ENCODE data around the gene TH.

Gene TH

DNA sequence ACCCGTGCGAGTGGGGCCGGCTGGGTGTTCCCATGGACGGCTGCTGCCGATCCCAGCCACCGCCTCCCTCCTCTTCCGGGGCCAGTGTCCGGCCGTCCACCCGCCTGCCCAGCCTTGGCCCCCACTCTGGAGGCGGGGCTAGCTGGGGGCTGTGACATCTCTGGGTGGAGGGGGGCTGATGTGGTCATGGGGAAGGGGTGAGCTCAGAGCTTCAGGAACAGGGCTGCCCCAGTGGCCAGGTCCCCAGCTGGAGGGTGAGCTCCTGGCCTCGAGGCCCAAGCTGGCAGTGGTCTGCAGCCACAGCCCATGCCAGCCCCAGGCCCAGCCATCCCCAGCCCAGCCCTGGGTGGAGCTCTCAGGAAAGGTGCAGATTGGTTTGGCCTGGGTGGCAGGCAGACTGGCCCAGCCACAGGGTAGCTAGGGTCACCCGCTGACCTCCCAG lies 13.3 kb downstream of the TH start:
- DNase-seq, result no peak

DNA sequence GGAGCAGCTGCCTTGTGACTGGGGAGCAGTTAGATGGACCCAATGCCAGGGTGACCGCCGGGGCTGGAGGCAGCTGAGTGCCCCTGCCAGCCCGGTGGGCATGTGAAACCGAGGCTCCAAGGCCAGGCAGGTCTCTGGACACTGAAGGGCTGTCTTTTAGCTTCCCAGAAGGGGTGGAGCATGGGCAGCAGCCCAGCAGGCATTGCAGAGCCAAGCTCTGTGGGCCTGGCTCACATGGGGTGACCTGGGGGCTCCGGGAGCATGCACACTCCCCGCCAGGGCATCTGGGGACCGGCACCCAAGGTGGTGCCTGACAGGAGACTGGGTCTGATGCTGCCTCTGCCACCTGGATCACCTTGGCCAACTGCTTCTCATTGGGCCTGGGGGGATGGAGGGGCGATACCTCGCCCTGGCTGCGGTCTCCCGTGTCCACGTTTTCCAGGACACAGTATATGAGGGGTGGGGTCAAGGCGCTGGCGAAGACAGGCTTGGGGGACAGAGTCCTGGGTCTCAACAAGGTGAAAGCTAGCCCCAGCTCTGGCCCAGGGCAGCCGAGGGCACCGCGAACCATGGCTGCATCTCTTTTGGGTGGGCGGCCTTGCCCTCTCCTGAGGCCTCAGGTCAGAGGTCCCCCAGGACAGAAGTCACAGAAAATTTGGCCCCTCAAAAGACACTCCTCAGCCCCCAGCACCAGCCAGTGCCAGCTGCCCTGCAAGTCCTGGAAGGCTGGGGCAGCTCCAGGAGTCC lies 14.1 kb downstream of the TH start:
- DNase-seq, result no peak

DNA sequence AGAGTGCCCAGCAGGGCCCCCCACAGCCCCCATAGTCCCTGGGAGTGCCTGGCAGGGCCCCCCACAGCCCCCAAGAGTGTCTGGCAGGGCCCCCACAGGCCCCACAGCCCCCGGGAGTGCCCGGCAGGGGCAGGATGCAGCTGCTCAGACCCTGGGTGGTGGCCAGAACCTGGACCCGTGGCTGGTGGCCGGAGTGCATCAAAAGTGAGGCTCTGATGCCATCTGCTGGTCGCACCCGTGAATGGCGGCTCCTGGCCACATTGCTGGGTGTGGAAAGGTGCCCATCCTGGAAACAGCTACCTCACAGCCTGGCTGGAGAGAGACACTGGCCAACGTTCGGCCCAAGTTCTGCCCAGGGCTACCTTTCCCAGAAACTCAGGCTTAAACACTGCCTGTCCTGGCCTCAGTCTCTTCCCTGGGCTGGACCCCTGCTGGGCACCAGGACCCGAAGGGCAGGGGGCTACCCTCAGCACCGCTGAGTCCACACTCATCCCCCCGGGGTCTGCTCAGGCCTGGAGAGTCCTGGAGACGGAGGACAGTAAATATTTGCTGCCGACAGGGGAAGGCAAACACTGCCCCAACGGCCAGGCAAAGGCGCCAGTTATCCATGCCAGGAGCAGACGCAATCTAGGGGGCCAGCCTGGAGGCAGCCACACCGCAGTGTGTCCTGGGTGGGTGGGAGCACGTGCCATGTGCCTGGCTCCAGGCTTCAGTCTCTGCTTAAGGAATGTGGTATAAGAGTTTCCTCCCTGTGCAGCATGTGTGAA lies 15.0 kb downstream of the TH start:
- DNase-seq, result peak; percentile 10

DNA sequence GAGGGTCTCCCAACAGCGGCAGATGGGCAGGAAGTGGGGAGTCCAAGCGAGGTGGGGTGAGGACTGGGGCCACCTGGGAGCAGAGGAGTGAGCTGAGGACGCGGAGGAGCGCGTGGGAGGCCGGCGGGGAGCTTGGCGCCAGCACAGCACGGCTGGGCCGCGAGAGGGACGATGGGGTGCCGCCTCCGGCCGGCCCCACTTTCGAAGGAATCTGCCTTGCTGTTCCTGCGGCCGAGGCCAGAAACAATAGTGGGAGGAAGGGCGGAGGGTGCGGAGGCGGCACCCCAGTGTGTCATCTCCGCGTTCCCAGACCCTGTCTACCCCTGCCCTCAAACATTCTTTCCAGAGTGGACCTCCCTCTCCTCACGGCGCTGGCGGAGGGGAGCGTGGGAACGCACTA lies 16.1 kb downstream of the TH start:
- DNase-seq, result no peak

DNA sequence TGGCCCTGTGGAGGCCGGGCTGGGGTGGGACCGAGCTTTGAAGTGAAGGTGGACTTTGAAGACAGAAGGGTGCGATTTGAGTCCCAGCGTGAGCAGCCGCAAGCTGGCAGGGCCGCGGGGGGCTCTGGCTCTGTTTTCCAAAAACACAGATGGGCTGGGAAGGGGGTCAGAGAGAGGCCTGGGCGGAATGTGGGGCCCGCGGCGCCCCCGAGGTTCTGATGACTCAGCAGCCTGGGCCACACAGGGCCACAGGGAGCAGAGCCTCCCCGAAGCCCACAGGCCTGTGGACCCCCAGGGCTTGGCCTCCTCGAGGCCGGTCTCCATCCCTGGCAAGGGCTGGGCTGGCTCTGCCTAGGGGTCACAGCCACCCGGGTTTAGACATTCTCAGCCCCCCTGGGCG lies 16.7 kb downstream of the TH start:
- DNase-seq, result no peak

DNA sequence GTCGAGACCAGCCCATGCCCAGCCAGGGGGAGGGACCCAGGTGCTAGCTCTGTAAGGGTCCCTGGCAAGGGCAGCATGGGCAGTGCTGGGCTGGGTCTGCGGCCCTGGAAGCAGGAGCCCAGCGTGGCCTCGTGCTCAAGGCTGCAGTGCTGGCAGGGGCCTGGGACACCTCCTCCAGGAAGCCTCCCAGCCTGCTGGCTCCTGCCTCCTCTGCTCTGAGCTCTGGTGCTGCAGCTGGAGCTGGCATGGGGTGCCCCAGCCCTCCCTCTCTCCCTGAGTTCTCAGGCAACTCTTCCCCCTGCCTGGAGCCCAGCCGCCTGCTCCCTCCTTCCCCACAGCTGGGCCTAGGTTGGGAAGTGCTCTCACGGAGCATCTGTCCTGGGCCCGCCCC lies 17.4 kb downstream of the TH start:
- no peak for DNase-seq

DNA sequence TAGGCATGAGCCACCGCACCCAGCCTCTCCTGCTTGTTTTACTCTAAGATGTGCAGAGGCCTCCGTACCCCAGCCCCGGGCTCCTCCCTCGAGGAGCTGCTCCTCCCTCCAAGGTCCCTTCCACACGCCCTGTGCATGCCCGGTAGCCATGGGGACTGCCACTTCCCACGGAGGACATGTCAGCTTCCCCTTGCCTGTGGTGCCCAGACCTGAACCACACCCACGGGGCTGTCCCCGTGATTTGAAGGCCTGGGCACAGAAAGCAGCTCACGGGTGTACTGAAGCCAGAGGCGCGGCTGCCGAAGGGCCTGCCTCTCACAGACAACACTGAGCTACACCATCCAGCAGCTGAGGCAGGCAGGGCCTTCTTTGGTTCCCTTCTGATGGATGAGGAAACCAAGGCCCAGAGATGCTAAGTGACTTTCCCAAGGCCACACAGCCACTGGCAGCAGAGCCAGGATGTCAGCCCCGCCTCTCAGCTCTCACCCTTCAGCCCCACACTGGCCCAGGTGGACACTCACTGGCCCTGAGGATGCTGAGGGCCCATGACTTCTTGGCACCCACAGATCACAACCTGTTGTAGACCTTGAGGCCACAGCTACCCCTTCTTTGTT lies 17.9 kb downstream of the TH start:
- DNase-seq, result no peak

DNA sequence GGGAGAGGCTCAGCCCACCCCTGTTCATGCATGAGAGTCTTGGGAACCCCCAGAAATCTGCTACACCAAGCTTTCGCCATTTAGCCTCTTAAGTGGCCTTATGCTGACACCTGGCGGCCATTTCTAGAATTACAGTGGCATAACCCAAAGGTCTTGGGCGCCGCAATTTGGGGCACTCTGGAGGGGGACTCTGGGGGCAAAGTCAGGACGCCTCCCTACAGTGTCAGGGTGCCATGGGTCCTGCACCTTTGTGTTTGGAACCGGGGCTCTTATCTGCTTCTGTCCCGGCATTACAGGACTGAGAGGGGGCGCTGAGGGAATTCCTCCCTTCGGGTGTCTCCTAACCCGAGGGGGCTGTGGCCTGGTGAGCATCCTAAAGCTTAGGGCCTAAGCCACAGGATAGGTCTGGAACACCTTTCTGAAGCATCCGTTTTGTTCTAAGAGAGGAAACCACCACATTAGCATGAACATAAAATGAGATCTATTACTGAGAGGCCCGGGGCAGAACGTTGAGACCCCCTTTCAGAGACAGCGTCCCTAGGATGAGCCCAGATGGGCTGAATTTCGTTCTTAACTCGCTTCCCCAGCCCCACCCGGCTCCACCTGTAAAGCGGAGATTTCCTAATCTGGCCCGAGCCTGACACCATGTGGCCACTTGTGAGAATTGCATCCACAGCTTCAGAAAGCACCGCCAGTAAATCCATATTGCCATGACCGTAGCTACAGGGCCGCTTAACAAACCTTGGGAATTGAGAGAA lies 19.9 kb downstream of the TH start:
- peak; percentile 49 for DNase-seq

DNA sequence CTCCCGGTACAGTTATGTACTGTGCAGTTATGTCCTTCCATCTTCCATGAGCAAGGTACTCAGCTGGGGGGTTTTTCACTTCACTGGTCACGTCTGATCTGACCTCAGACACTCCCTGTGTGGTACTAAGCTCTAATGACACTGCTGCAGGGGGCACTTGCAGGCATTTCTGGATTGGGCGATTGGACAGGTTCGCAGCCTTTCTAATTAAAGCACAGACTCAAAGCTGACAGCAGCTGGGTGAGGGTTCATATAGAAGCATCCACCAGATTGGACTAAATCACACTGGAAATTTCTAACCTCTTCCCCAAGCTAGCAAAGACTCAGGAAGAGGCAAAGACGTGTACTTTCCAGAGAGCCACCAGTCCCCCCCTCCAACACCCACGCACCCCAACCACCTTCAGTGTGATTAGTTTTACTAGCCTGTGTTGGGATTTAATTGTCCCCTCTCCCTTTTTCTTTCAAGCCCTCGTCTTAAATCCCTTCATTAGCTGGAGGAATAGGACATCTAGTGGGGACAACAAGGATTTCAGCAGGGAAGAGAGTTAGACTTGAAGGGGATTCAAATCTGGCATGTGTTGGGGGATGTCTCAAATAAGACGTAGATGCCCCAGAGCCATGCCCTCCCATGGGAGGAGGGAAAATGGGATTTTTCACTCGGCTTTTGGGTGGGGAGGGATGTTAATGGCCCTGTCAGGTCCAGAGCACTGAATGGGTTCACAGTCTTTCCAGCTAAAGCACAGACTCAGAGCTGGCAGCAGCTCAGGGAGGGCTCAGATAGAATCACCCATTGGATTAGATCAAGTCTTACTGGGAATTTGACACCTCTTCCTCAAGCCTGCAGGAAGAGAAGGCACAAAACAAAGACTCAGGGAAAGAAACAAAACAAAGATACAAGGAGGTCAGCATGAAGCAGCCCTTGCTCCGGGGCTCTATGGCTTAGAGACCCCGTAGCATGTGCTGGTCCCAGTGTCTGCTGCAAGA lies 21.5 kb downstream of the TH start:
- no peak for DNase-seq

DNA sequence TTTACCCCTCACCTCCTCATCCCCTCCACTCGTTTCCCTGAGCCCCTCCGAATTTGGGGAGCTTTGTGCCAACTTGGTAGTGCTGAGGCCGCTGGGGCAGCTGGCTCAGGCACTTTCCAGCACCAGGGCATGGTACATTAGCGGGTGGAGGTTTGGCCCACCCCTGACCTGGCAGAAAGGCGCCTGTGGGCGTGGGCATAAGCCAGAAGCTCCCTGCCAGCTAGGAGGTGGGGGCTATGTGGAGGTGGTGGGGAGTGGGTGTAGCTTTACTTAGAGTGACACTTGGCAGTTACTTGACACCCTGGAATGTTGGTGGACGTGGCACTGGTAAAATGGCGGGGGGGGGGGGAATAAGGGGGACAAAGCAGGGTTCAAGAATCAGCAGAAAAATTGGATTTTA lies 22.2 kb downstream of the TH start:
- no peak for DNase-seq

DNA sequence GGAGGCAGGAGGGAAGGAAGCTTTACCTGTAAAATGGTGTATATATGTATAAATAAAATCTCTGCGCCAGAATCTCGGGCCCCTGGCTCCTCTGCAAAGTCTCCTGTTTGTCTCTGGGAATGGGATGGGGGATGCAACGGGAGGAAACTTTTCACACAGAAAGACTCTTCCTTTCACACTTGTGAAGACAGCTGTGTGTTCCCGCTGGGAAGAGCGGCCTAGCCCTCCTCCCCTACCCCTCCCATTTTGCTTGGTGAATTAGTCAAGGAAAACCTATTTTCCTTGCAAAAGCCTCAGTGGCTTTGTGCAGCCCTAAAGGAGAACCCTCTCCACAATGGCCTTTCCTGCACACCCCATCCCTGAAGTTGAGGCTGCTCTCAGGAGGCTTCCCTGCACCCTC lies 23.0 kb downstream of the TH start:
- no peak for DNase-seq

DNA sequence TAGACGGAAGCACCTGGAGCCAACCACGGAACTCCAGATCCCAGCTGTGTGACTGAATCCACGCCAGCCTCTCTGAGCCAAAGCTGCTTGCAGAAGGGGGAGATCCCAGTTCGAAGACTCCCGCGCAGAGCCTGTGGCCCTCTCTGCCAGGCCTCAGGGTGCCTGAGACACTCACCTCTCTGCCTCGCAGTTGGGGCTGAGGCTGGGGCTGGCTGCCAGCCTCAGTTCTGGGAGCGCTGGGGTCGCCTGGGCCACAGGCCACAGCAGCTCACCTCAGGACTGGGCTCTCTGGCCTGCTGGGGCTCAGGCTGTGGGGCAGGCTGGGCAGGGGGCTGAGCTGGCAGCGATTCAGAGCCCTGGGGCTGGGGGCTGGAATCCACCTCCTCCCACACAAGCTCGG lies 24.2 kb downstream of the TH start:
- no peak for DNase-seq

DNA sequence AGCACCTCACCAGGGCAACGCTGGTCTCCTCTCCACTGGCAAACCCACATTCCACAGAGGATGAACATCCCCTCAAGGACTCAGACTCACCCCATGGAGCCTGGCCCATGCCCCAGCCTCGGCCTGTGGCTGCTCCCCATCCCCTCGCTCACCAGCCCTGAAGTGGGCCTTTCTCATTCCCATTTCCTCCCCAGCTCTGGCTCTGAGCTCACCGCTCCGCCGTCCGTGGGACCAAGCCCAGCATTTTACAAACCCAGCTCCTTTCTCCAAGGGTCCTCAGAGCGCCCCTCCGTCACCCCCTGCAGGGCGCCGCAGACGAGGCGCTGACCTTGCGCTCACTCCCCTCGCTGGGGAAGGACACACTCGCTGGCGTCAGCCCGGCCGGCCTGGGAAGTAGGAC lies 25.6 kb downstream of the TH start:
- no peak for DNase-seq

DNA sequence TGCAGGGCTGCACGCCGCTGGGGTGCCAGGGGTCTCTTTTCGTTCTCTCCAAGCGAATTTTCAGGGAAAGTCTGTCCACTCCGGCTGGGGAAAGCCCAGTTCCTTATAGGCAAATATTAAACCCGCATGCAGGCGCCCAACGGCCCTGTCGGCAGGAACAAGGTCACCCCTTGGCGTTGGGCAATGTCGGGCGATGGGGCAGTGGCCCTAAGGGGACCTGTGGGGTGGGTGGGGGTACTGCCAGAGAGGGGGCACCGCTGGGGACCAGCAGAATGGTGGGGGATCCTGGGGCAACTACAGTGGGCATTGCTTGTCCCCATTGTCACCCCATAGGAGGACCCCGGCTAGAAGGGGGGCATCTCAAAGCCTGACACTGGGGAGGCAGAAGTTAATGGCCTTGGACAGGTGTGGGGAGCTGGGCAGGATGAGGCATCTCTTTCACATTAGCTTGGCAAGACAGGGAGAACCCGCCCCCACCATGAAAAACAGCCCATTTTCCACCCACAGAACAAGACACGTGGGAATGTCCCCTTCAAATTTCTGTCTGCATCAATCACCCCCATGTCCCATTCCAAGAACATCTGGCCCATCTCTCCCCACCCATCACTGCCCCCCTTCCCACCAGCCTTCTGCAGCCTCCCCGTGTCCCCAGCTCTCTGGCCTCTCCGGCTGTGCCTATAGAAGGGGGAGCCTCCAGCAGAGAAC lies 26.9 kb downstream of the TH start:
- DNase-seq, result no peak

DNA sequence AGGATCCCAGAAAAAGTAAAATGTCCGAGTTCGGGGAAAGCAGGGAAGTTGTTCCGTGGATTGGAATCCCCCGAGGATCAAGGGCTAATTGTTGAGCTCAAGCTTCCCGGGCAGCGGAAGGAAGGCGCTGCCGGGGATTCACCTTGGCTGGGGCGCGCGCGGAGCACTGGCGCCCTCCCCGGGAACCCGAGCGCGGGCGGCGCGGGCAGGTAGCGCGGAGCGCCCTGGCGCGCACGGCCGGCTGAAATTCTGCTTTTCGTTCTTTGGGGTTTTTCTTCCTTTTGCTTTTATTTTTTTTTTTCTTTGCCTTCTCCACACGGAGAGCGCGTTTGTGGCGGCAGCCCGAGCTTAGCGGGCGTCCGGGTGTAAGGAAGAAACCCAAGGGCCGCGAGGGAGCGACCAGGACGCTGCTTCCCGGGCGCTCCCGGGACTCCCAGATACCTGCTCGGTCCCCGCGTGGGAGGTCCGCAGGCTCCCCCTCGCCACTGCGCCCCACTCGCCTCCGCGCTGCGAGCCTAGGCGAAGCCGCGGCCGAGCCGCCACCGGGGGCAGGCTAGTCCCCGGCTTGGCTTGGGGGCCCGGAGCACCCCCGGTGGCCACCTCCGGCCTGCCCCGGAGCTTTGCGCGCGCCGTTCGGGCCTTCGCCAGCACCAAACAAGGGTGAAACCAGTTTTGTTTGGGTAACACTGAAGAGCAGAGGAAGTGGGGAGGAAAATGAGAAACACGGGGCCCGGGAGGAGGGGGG lies 27.6 kb downstream of the TH start:
- no peak for DNase-seq

DNA sequence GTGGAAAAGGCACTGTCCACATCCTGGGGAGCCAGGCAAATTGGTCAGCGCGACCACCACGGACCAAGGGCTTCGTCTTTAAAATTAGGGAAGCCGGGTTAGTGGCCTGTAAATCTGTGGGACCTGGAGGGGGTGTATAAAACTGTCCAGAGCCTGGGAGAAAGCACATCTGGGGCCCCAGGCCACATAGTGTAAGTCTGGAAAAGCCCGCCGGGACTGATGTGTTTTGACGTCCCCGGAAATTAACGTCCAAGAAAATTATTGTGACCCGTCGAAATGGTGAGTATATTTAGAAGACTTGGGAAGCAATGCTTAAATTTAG lies 28.2 kb downstream of the TH start:
- no peak for DNase-seq

DNA sequence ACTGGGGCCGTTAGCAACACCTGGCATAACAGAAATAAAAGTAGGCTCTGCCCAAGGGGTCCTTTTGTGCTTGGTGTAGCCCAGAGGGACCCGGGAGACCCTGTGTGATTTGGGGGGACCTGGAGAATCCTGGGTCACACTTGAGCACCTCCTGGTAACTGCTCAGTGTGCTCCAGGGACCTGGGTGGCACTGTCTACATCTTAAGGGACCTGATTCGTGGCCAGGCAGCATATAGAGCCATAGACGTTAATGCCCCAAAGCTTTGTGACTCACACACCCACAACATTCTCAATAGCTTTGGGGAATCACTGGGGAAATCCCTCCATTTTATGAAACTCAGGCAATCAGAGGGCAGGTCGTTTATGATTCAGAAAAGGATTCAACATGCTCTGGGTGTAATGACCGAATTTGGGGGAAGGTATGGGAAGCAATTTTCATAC lies 28.8 kb downstream of the TH start:
- DNase-seq, result no peak

DNA sequence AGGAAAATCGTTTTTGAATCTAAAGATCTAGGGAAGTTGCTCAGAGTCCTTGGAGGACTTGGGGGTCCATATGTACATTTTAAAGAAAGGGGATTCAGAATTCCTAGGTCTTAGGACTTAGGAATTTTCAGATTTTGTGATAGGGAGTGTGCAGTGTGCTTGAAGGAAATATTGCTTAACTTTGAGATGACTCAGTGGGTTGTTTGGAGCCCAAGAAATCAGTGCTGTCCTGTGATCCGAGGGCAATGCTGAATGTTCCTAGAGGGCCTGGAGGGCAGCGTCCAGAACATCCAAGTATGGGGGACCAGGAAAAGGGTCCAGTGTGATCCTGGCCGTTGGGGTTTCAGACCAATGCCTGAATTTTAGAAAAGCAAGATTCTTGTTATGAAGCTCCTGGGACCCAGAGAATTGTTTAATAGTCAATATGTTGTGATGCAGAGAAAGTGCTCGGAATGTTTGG lies 29.3 kb downstream of the TH start:
- no peak for DNase-seq

DNA sequence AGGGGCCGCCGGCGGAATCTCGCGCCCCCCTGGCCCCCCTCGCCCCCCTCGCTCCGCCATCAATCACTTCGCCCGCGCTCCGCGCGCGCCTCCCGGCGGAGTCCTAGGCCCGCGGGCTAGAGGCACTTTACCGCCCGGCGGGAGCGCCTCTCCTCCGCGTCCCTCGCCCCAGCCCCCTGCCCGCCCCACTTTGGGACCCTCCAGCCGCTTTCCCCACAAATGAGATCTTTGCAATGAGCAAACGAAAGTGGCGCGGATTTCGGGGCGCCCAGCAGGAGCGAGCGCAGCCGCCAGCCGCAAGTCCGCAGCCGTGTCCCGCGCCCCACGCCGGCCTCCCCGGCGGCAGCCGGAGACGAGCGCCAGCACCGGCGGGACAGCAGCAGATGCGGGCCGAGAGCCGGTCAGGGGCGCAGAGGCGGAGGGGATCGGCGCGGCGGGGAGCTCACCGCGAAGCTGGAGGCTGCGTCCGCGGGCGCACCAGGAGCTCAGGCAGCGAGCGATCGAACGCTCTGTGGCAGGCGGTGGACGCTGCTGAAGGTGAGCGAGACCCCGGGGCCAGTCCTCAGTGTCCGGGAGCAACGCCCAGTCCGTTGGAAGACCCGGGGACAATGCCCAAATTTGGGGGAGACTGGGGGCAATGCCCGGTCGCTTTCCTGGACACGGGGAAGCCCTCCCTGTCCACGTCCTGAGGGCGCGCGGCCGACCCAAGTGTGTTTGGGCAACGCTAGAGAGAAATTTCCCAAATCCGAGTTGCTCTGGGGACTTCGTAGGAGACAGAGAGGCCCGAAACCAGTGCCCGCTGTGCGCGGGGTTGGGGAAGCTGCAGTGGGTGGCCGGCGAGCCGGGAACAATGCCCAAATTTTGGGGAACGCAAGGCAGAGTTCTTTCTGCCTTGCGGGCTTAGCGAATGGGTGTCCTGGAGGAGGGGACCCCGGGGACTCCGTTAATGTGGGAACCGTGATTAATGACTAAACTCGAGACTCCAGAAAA lies 30.9 kb downstream of the TH start:
- no peak for DNase-seq

All from MV-4-11 (cell line).